Measurements from ENCODE around the gene ARHGAP45.

Gene ARHGAP45

DNA sequence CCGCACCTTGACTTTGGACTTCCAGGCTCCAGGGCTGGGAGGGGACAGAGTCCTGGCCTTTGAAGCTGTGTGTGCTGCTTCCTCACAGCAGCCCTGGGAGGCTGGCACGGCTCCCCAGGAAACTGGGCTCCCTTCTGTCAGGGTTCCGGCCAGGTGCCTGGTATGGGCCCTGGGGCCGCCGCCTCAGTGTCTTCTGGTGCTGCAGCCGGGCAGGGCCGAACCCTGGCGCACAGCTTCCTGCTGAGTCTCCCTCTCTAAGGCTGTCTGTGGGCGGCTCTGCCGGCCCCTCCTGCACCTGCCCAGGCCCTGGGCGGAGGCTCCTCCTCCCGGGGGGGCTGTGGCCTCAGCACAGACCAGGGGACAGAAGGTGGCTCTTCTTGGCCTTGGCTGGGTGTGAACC lies 69.2 kb downstream of the ARHGAP45 start:
- peak; percentile 72 for DNase-seq (ENCODE audit: low spot score)
- TF ChIP-seq, protein P1, sequence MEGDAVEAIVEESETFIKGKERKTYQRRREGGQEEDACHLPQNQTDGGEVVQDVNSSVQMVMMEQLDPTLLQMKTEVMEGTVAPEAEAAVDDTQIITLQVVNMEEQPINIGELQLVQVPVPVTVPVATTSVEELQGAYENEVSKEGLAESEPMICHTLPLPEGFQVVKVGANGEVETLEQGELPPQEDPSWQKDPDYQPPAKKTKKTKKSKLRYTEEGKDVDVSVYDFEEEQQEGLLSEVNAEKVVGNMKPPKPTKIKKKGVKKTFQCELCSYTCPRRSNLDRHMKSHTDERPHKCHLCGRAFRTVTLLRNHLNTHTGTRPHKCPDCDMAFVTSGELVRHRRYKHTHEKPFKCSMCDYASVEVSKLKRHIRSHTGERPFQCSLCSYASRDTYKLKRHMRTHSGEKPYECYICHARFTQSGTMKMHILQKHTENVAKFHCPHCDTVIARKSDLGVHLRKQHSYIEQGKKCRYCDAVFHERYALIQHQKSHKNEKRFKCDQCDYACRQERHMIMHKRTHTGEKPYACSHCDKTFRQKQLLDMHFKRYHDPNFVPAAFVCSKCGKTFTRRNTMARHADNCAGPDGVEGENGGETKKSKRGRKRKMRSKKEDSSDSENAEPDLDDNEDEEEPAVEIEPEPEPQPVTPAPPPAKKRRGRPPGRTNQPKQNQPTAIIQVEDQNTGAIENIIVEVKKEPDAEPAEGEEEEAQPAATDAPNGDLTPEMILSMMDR (IDR thresholded peaks at IDR 0.05; ENCODE audit: extremely low read depth, insufficient read depth, missing control alignments): no peak
- in situ Hi-C loops (cut with MboI; ENCODE audit: low pct_unique_long_range_greater_than_20kb, low sequenced_read_pairs, unreplicated experiment): no loop called here
